Panc1 (cell line): ENCODE data around the gene ARPP21. TPM values are rescaled to one million over a fixed set of nuclear protein-coding genes. Genes with fewer than 3 reads are reported as not detected.

Source experiments
- ATAC-seq: fragments of 200-7000 bp; cut with Tn5 transposase; 2 replicates; pipeline ENCODE4 v1.9.1; 2020; ENCODE audit warnings: mild to moderate bottlenecking, moderate library complexity
- BruUV-seq: library from RNA; stranded (reverse); fragments of 400-500 nt; replicated peaks from 2 replicates; lab custom pipeline; 2021; lab: Mats Ljungman, UMichigan
- CTCF ChIA-PET: fragments of 300-600 bp; sonication (Branson Sonifier 250); formaldehyde crosslinking; loops from one replicate; lab custom pipeline; 2022; ENCODE audit warnings: antibody characterized with exemption; lab: Charles Lee
- POLR2A ChIA-PET: fragments of 300-600 bp; sonication (Branson Sonifier 250); formaldehyde crosslinking; loops from one replicate; lab custom pipeline; 2022; ENCODE audit warnings: antibody characterized with exemption; lab: Charles Lee
- DNase-seq: peaks from one replicate; pipeline ENCODE4 v3.0.0-alpha.2; 2010; ENCODE audit warnings: low read depth, low spot score
- H3K27ac ChIP-seq: 2 replicates; pipeline ENCODE4 v1.5.1; 2011; ENCODE audit warnings: mild to moderate bottlenecking, low read length, inconsistent platforms
- H3K27me3 ChIP-seq: fragments of 200-500 bp; sonication (Bioruptor generic); 2 replicates; pipeline ENCODE4 v1.6.0; 2014; ENCODE audit warnings: low read length, inconsistent platforms; ENCODE audit not compliant: control insufficient read depth, insufficient read depth
- H3K36me3 ChIP-seq: fragments of 200-500 bp; sonication (Bioruptor generic); 2 replicates; pipeline ENCODE4 v1.5.1; 2014; ENCODE audit warnings: inconsistent platforms, mild to moderate bottlenecking, low read length, moderate library complexity; ENCODE audit not compliant: control insufficient read depth, insufficient read depth
- H3K4me1 ChIP-seq: 2 replicates; pipeline ENCODE4 v1.5.1; 2011; ENCODE audit warnings: inconsistent platforms, mild to moderate bottlenecking, low read length, moderate library complexity; ENCODE audit not compliant: control insufficient read depth, insufficient read depth
- H3K4me3 ChIP-seq, 2 experiments: 2 replicates each; pipeline ENCODE4 v1.5.1; 2011 to 2012; ENCODE audit warnings: low read depth in 2 of 2, low read length in 2 of 2, mild to moderate bottlenecking in 2 of 2, inconsistent platforms in 1 of 2, moderate library complexity in 1 of 2
- H3K9me3 ChIP-seq: fragments of 200-500 bp; sonication (Bioruptor generic); 2 replicates; pipeline ENCODE4 v1.5.1; 2014; ENCODE audit warnings: low read depth, mild to moderate bottlenecking, inconsistent platforms, low read length, moderate library complexity; ENCODE audit not compliant: control insufficient read depth, insufficient read depth
- POLR2AphosphoS5 ChIP-seq: IDR thresholded peaks from 2 replicates; pipeline ENCODE4 v1.6.1; 2012; ENCODE audit warnings: mild to moderate bottlenecking, low read depth, low read length, moderate library complexity
- SIN3A ChIP-seq: IDR thresholded peaks from 2 replicates; pipeline ENCODE4 v1.6.1; 2012; ENCODE audit warnings: low read depth, mild to moderate bottlenecking, low read length, moderate library complexity, borderline replicate concordance; ENCODE audit not compliant: insufficient read depth
- TCF7L2 ChIP-seq: IDR thresholded peaks from 2 replicates; pipeline ENCODE4 v1.6.1; 2011; ENCODE audit warnings: mild to moderate bottlenecking, low read depth, low read length, inconsistent platforms
- in situ Hi-C: cut with HindIII; loops from 2 replicates; pipeline ENCODE4 v1.10.0; 2016; ENCODE audit warnings: low sequenced_read_pairs, low pct_unique_long_range_greater_than_20kb
- intact Hi-C: fragments of 100-400 bp; cut with micrococcal nuclease; formaldehyde crosslinking; loops from one replicate; pipeline ENCODE4 v1.10.0; 2022; ENCODE audit not compliant: unreplicated experiment
- total RNA-seq: library from RNA; stranded (reverse); gene quantifications from one replicate; pipeline ENCODE4 v1.2.1, GENCODE V29; 2021; ENCODE audit not compliant: unreplicated experiment
- TF ChIP-seq, protein P1 (sequence below), 2 experiments: IDR thresholded peaks; 2 replicates each; pipeline ENCODE4 v1.6.1; 2011 to 2012; ENCODE audit warnings: low read depth in 2 of 2, control low read depth in 1 of 2, low read length in 1 of 2, mild to moderate bottlenecking in 1 of 2, moderate library complexity in 1 of 2; ENCODE audit not compliant: insufficient read depth in 1 of 2
- TF ChIP-seq, protein P2 (sequence below): fragments of 450-650 bp; IDR thresholded peaks from 2 replicates; pipeline ENCODE4 v1.5.1; 2017; ENCODE audit warnings: mild to moderate bottlenecking

The ARPP21 gene
- total RNA-seq, 1 experiment from 2014 or later = not detected

DNA sequence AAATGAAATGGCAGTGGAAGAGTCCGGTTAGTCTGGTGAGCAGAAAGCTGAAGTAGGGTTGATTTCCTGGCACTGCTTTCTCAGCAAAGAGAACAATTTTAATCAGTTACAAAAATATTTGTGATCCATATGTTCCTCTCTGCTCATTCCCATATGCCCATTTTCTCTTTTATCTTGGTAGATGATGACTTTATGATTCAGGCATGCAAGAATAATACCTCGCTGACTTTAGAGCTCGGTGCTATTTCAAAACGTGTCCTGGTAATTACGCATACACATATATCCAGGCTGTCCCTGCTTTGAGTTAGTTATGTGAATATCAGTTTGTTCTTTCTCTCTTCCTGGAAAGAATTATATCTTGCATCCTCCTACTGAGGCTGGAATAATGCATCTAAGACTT, 38.5 kb downstream of the ARPP21 start:
- H3K4me3 ChIP-seq = no peak overlapping the region
- H3K27ac ChIP-seq = no peak overlapping the region
- ATAC-seq = no peak
- intact Hi-C loops (no loop called here), in situ Hi-C loops (no loop called here)
- H3K4me1 ChIP-seq = no peaks in the 10 kb centered on the region
- ChIA-PET CTCF (no interaction called here), POLR2A (no interaction called here)
- H3K36me3 ChIP-seq = no peaks in the 10 kb centered on the region
- H3K27me3 ChIP-seq = no peaks in the 10 kb centered on the region
- no TSS peak for BruUV-seq
- TF ChIP-seq SIN3A (no peak), POLR2AphosphoS5 (no peak), TCF7L2 (no peak)
- TF ChIP-seq, protein P1, sequence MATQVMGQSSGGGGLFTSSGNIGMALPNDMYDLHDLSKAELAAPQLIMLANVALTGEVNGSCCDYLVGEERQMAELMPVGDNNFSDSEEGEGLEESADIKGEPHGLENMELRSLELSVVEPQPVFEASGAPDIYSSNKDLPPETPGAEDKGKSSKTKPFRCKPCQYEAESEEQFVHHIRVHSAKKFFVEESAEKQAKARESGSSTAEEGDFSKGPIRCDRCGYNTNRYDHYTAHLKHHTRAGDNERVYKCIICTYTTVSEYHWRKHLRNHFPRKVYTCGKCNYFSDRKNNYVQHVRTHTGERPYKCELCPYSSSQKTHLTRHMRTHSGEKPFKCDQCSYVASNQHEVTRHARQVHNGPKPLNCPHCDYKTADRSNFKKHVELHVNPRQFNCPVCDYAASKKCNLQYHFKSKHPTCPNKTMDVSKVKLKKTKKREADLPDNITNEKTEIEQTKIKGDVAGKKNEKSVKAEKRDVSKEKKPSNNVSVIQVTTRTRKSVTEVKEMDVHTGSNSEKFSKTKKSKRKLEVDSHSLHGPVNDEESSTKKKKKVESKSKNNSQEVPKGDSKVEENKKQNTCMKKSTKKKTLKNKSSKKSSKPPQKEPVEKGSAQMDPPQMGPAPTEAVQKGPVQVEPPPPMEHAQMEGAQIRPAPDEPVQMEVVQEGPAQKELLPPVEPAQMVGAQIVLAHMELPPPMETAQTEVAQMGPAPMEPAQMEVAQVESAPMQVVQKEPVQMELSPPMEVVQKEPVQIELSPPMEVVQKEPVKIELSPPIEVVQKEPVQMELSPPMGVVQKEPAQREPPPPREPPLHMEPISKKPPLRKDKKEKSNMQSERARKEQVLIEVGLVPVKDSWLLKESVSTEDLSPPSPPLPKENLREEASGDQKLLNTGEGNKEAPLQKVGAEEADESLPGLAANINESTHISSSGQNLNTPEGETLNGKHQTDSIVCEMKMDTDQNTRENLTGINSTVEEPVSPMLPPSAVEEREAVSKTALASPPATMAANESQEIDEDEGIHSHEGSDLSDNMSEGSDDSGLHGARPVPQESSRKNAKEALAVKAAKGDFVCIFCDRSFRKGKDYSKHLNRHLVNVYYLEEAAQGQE (IDR thresholded peaks at IDR 0.05; ENCODE audit: insufficient read depth in 1 of 2, low read depth in 2 of 2, low read length in 1 of 2) = no peak
- TF ChIP-seq, protein P2, sequence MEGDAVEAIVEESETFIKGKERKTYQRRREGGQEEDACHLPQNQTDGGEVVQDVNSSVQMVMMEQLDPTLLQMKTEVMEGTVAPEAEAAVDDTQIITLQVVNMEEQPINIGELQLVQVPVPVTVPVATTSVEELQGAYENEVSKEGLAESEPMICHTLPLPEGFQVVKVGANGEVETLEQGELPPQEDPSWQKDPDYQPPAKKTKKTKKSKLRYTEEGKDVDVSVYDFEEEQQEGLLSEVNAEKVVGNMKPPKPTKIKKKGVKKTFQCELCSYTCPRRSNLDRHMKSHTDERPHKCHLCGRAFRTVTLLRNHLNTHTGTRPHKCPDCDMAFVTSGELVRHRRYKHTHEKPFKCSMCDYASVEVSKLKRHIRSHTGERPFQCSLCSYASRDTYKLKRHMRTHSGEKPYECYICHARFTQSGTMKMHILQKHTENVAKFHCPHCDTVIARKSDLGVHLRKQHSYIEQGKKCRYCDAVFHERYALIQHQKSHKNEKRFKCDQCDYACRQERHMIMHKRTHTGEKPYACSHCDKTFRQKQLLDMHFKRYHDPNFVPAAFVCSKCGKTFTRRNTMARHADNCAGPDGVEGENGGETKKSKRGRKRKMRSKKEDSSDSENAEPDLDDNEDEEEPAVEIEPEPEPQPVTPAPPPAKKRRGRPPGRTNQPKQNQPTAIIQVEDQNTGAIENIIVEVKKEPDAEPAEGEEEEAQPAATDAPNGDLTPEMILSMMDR = no peak
- no peaks in the 10 kb centered on the region for H3K9me3 ChIP-seq
- no peak for DNase-seq

DNA sequence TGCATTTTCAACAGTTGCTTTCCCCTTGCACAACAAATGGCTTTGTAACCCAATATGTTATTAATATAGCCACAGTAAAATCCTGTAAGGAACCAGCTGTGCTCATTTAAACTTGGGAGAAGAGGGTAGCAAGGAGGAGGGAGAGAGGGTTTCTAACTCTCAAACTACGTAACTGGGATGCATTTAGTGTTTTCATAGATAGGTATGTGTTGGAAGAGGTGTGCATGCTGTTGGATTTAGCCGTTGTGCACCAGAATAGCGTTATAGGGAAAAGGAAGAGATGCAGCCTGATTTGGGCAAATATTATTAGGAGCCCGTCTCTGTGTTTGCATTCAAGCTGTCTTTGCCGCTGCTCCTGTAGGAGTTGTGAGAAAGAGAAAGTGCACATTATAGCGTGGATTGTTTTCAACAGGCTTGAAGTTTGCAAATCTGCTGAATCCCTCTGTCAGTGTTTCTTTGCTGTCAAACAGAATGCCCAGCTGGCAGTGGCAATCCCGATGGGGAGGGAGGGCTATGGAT, 39.4 kb downstream of the ARPP21 start:
- Histone ChIP-seq H3K27me3 (no peaks in the 10 kb centered on the region), H3K9me3 (no peaks in the 10 kb centered on the region), H3K36me3 (no peaks in the 10 kb centered on the region), H3K27ac (no peak overlapping the region), H3K4me1 (no peaks in the 10 kb centered on the region), H3K4me3 (peak overlapping the region in 1 of 2 experiments; percentile 8; a peak in 1 of 4 replicates)
- TF ChIP-seq SIN3A = no peak
- TF ChIP-seq TCF7L2 = no peak
- TF ChIP-seq, protein P1 (IDR thresholded peaks at IDR 0.05; ENCODE audit: insufficient read depth in 1 of 2, low read depth in 2 of 2, low read length in 1 of 2) = no peak
- TF ChIP-seq, protein P2 = no peak
- TF ChIP-seq POLR2AphosphoS5 = no peak
- POLR2A ChIA-PET = no interaction called here
- CTCF ChIA-PET = no interaction called here
- BruUV-seq = no TSS peak
- intact Hi-C loops (no loop called here), in situ Hi-C loops (no loop called here)
- ATAC-seq = no peak
- no peak for DNase-seq
